H9 (cell line): ENCODE results near the gene CD248. TPM values are rescaled to one million over a fixed set of nuclear protein-coding genes. Genes with fewer than 3 reads are reported as not detected.

ENCODE experiments used
- DNase-seq: peaks from one replicate; pipeline ENCODE4 v3.0.0-alpha.2; 2017
- H2AFZ ChIP-seq: one replicate; pipeline ENCODE4 v1.6.1; 2013; ENCODE audit warnings: mild to moderate bottlenecking, low read length, control low read depth, moderate library complexity
- H2AK5ac ChIP-seq: 2 replicates; pipeline ENCODE4 v1.6.1; 2013; ENCODE audit warnings: low read length, control low read depth, mixed read lengths; ENCODE audit not compliant: insufficient read length
- H2BK120ac ChIP-seq: one replicate; pipeline ENCODE4 v1.6.1; 2013; ENCODE audit warnings: low read depth, mild to moderate bottlenecking, low read length, control low read depth, inconsistent platforms; ENCODE audit not compliant: poor library complexity, severe bottlenecking
- H2BK12ac ChIP-seq: 2 replicates; pipeline ENCODE4 v1.6.1; 2013; ENCODE audit warnings: low read length, control low read depth, mixed read lengths, low read depth; ENCODE audit not compliant: insufficient read length
- H2BK15ac ChIP-seq: 2 replicates; pipeline ENCODE4 v1.6.1; 2013; ENCODE audit warnings: low read depth, low read length, control low read depth
- H2BK20ac ChIP-seq: one replicate; pipeline ENCODE4 v1.6.1; 2013; ENCODE audit warnings: low read depth, mild to moderate bottlenecking, low read length, control low read depth, inconsistent platforms; ENCODE audit not compliant: poor library complexity, severe bottlenecking
- H2BK5ac ChIP-seq: 2 replicates; pipeline ENCODE4 v1.6.1; 2013; ENCODE audit warnings: low read length, control low read depth, mixed read lengths; ENCODE audit not compliant: insufficient read length
- H3K14ac ChIP-seq: 2 replicates; pipeline ENCODE4 v1.6.1; 2013; ENCODE audit warnings: low read length, control low read depth; ENCODE audit not compliant: insufficient read depth
- H3K18ac ChIP-seq: 2 replicates; pipeline ENCODE4 v1.6.1; 2013; ENCODE audit warnings: low read depth, mild to moderate bottlenecking, mixed read lengths, low read length, control low read depth; ENCODE audit not compliant: insufficient read length
- H3K23ac ChIP-seq: 2 replicates; pipeline ENCODE4 v1.6.1; 2013; ENCODE audit warnings: low read length, control low read depth, mixed read lengths, low read depth; ENCODE audit not compliant: insufficient read length
- H3K23me2 ChIP-seq: 2 replicates; pipeline ENCODE4 v1.6.1; 2013; ENCODE audit warnings: low read depth, mild to moderate bottlenecking, mixed read lengths, low read length, control low read depth; ENCODE audit not compliant: insufficient read length, poor library complexity, severe bottlenecking
- H3K27ac ChIP-seq: 2 replicates; pipeline ENCODE4 v1.5.1; 2013; ENCODE audit warnings: low read length, control low read depth, mixed read lengths, low read depth; ENCODE audit not compliant: insufficient read length
- H3K27me3 ChIP-seq: 2 replicates; pipeline ENCODE4 v1.6.1; 2013; ENCODE audit warnings: low read length, control low read depth, inconsistent platforms; ENCODE audit not compliant: insufficient read depth
- H3K4ac ChIP-seq: 2 replicates; pipeline ENCODE4 v1.6.1; 2013; ENCODE audit warnings: low read depth, mild to moderate bottlenecking, control low read depth, inconsistent platforms, low read length, moderate library complexity
- H3K4me1 ChIP-seq: 2 replicates; pipeline ENCODE4 v1.6.1; 2013; ENCODE audit warnings: low read length, control low read depth, inconsistent platforms; ENCODE audit not compliant: insufficient read depth
- H3K4me2 ChIP-seq: 2 replicates; pipeline ENCODE4 v1.6.1; 2013; ENCODE audit warnings: low read length, control low read depth, mixed read lengths; ENCODE audit not compliant: insufficient read length, insufficient read depth
- H3K56ac ChIP-seq: 2 replicates; pipeline ENCODE4 v1.6.1; 2013; ENCODE audit warnings: low read depth, mild to moderate bottlenecking, mixed read lengths, low read length, control low read depth; ENCODE audit not compliant: insufficient read length
- H3K79me1 ChIP-seq: 2 replicates; pipeline ENCODE4 v1.6.1; 2013; ENCODE audit warnings: low read depth, mild to moderate bottlenecking, moderate library complexity, low read length, control low read depth, inconsistent platforms; ENCODE audit not compliant: insufficient read depth, poor library complexity, severe bottlenecking
- H3K79me2 ChIP-seq: 2 replicates; pipeline ENCODE4 v1.6.1; 2013; ENCODE audit warnings: low read length, control low read depth, inconsistent platforms; ENCODE audit not compliant: insufficient read depth
- H3K9ac ChIP-seq: 2 replicates; pipeline ENCODE4 v1.6.1; 2013; ENCODE audit warnings: low read length, control low read depth, mixed read lengths; ENCODE audit not compliant: insufficient read length; ENCODE audit errors: extremely low read depth
- H3K9me3 ChIP-seq: one replicate; pipeline ENCODE4 v1.6.1; 2013; ENCODE audit warnings: low read depth, low read length, inconsistent platforms; ENCODE audit not compliant: control insufficient read depth
- H3T11ph ChIP-seq: one replicate; pipeline ENCODE4 v1.6.1; 2013; ENCODE audit warnings: mild to moderate bottlenecking, low read length, control low read depth, inconsistent platforms
- H4K20me1 ChIP-seq: one replicate; pipeline ENCODE4 v1.6.1; 2013; ENCODE audit not compliant: control insufficient read depth, insufficient read length, insufficient read depth
- H4K5ac ChIP-seq: 2 replicates; pipeline ENCODE4 v1.6.1; 2013; ENCODE audit warnings: low read depth, mild to moderate bottlenecking, mixed read lengths, low read length, control low read depth; ENCODE audit not compliant: insufficient read length
- H4K8ac ChIP-seq: replicated peaks from 2 replicates; pipeline ENCODE4 v1.6.1; 2013; ENCODE audit warnings: low read length, control low read depth, mixed read lengths, low read depth; ENCODE audit not compliant: insufficient read length
- H4K91ac ChIP-seq: 2 replicates; pipeline ENCODE4 v1.6.1; 2013; ENCODE audit warnings: low read depth, mild to moderate bottlenecking, moderate library complexity, mixed read lengths, low read length, control low read depth; ENCODE audit not compliant: insufficient read length
- H3K27ac Mint-ChIP-seq, 3 experiments: 2 replicates in 2 of 3; 3 replicates in 1 of 3; pipeline ENCODE4 v1.8.0; 2020 to 2021; ENCODE audit warnings: mixed read lengths in 3 of 3, mild to moderate bottlenecking in 1 of 3, moderate library complexity in 1 of 3
- H3K27me3 Mint-ChIP-seq: 2 replicates; pipeline ENCODE4 v1.8.0; 2021; ENCODE audit warnings: low read depth, mild to moderate bottlenecking, moderate library complexity, mixed read lengths
- H3K36me3 Mint-ChIP-seq, 3 experiments: 2 replicates in 2 of 3; 3 replicates in 1 of 3; pipeline ENCODE4 v1.8.0; 2020 to 2021; ENCODE audit warnings: low read depth in 3 of 3, mixed read lengths in 3 of 3; ENCODE audit not compliant: insufficient read depth in 1 of 3
- H3K4me1 Mint-ChIP-seq, 2 experiments: 2 replicates each; pipeline ENCODE4 v1.8.0; 2020; ENCODE audit warnings: mixed read lengths in 2 of 2
- H3K4me3 Mint-ChIP-seq, 2 experiments: 2 replicates in 1 of 2; 3 replicates in 1 of 2; pipeline ENCODE4 v1.8.0; 2020 to 2021; ENCODE audit warnings: mild to moderate bottlenecking in 2 of 2, mixed read lengths in 2 of 2, moderate library complexity in 1 of 2
- H3K9me3 Mint-ChIP-seq, 2 experiments: 2 replicates in 1 of 2; 3 replicates in 1 of 2; pipeline ENCODE4 v1.8.0; 2020; ENCODE audit warnings: mild to moderate bottlenecking in 2 of 2, mixed read lengths in 2 of 2, moderate library complexity in 1 of 2
- WGBS: extraction: QIAGEN DNeasy Blood & Tissue Kit; methylation state at CpG from one replicate; pipeline ENCODE4 v1.1.7; 2013; ENCODE audit warnings: missing lambda C conversion rate, low lambda C conversion rate, mixed read lengths; ENCODE audit not compliant: insufficient read length; ENCODE audit errors: extremely low coverage; 5-methylcytosine and 5-hydroxymethylcytosine counted together
- total RNA-seq: library from RNA; stranded (reverse); gene quantifications from 2 replicates; pipeline ENCODE4 v1.2.1, GENCODE V29; 2021
- TF ChIP-seq, protein P1 (sequence below): fragments of 200-600 bp; sonication (generic); conservative IDR thresholded peaks from 3 replicates; pipeline ENCODE4 v1.8.0; 2021; ENCODE audit warnings: antibody characterized with exemption, mild to moderate bottlenecking

CD248 gene
- total RNA-seq, 1 experiment from 2014 or later, result 1.5 TPM

DNA sequence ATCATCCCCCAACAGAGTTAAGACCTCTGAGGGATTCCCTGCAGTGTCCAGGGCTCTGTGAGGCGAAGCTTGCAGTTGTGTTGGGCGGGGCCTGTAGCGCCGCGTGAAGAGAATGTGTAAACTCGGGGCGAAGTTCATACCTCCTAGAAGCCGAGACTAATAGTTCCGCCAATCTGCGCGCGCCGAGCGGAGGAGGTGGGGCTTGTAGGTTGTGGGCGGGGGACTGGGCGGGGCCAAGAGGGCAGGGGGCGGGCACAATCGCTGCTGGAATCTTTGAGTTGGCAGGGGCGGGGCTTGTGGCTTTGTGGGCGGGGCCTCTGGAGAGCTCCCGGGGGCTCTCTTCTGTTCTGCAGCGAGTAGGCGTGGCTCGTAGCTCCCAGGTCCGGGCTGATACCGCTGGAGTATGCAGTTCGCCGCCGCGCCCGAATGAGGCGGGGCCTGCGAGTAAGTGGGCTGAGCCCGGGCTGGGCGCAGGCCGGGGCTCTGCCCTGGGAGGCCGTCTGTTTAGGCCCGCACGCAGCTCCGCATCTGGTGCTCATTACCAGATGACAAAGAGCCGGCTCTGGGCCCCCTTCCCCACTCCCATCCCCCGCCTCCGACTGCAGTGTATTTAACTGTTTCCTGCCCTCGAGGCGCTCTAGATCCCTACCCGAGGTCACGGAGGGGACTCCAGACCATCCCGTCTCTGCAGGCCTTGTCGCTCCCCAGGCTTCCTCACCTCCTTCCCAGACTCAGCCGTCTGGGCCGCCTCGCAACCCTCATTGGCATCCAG, 4.1 kb downstream of the CD248 start:
- H3K9me3 Mint-ChIP-seq, result no peaks in the 10 kb centered on the region; a peak in 1 of 5 replicates
- Histone ChIP-seq H4K8ac (no peak overlapping the region), H4K5ac (no peak overlapping the region), H4K91ac (no peak overlapping the region), H3K18ac (peak overlapping the region; percentile 64), H3K4me1 (peaks cover 2% of the 10 kb centered on the region; the same call in 1 of the 2 replicates), H3K23me2 (peaks cover 12% of the 10 kb centered on the region), H3K27me3 (no peaks in the 10 kb centered on the region), H2BK120ac (no peak overlapping the region), H2BK15ac (no peak overlapping the region), H3K9ac (no peak overlapping the region), H2BK12ac (no peak overlapping the region), H3K27ac (no peak overlapping the region), H4K20me1 (no peaks in the 10 kb centered on the region), H2BK5ac (no peak overlapping the region), H3K14ac (peak overlapping the region; percentile 82), H3K79me1 (no peaks in the 10 kb centered on the region), H3T11ph (no peak overlapping the region), H3K9me3 (no peaks in the 10 kb centered on the region), H2AK5ac (no peak overlapping the region), H3K4me2 (peak overlapping the region; percentile 48), H3K23ac (no peak overlapping the region), H2AFZ (no peak overlapping the region), H3K79me2 (no peaks in the 10 kb centered on the region), H3K4ac (no peak overlapping the region), H3K56ac (no peak overlapping the region), H2BK20ac (no peak overlapping the region)
- H3K27ac Mint-ChIP-seq, result peak overlapping the region; percentile 97 to 99 (median 98)
- peaks cover 15 to 25% of the 10 kb centered on the region in 2 experiments for H3K4me1 Mint-ChIP-seq
- TF ChIP-seq, protein P1, sequence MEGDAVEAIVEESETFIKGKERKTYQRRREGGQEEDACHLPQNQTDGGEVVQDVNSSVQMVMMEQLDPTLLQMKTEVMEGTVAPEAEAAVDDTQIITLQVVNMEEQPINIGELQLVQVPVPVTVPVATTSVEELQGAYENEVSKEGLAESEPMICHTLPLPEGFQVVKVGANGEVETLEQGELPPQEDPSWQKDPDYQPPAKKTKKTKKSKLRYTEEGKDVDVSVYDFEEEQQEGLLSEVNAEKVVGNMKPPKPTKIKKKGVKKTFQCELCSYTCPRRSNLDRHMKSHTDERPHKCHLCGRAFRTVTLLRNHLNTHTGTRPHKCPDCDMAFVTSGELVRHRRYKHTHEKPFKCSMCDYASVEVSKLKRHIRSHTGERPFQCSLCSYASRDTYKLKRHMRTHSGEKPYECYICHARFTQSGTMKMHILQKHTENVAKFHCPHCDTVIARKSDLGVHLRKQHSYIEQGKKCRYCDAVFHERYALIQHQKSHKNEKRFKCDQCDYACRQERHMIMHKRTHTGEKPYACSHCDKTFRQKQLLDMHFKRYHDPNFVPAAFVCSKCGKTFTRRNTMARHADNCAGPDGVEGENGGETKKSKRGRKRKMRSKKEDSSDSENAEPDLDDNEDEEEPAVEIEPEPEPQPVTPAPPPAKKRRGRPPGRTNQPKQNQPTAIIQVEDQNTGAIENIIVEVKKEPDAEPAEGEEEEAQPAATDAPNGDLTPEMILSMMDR, result no peak
- WGBS, result no CpG with 5 or more reads among the region's 52 CpGs
- H3K36me3 Mint-ChIP-seq, result no peaks in the 10 kb centered on the region; a peak in 1 of 7 replicates
- peak overlapping the region; percentile 78 to 86 for H3K4me3 Mint-ChIP-seq
- peaks cover 19% of the 10 kb centered on the region for H3K27me3 Mint-ChIP-seq
- peak; percentile 99 for DNase-seq
